Loucy (cell line): ENCODE measurements around the gene C2orf68.

ENCODE experiments used
- H2AFZ ChIP-seq: fragments of 200-600 bp; sonication (generic); 2 replicates; pipeline ENCODE4 v1.6.0; 2016; ENCODE audit warnings: antibody characterized with exemption, mild to moderate bottlenecking, low read length, moderate library complexity
- H3F3A ChIP-seq: fragments of 200-600 bp; 2 replicates; pipeline ENCODE4 v1.6.0; 2016; ENCODE audit warnings: antibody characterized with exemption, low read depth, mild to moderate bottlenecking
- H3K27me3 ChIP-seq: fragments of 200-600 bp; sonication (generic); 2 replicates; pipeline ENCODE4 v1.6.1; 2014; ENCODE audit warnings: low read length, mild to moderate bottlenecking; ENCODE audit not compliant: insufficient read depth, poor library complexity, severe bottlenecking
- H3K36me3 ChIP-seq: fragments of 200-600 bp; sonication (generic); 2 replicates; pipeline ENCODE4 v1.6.1; 2016; ENCODE audit warnings: low read length; ENCODE audit not compliant: insufficient read depth
- H3K4me1 ChIP-seq: fragments of 200-600 bp; sonication (generic); 2 replicates; pipeline ENCODE4 v1.5.1; 2014; ENCODE audit warnings: low read length, mild to moderate bottlenecking; ENCODE audit not compliant: insufficient read depth, poor library complexity, severe bottlenecking
- H3K4me2 ChIP-seq: fragments of 200-600 bp; sonication (generic); 2 replicates; pipeline ENCODE4 v1.6.0; 2014; ENCODE audit warnings: antibody characterized with exemption, low read length, low read depth, mild to moderate bottlenecking; ENCODE audit not compliant: poor library complexity, severe bottlenecking
- H3K4me3 ChIP-seq: fragments of 200-600 bp; sonication (generic); 2 replicates; pipeline ENCODE4 v1.5.1; 2014; ENCODE audit warnings: low read length, mild to moderate bottlenecking, mixed read lengths; ENCODE audit not compliant: poor library complexity, severe bottlenecking
- H3K79me2 ChIP-seq: fragments of 200-600 bp; sonication (generic); 2 replicates; pipeline ENCODE4 v1.6.1; 2014; ENCODE audit warnings: low read length; ENCODE audit not compliant: insufficient read depth
- H3K9ac ChIP-seq: fragments of 200-600 bp; sonication (generic); 2 replicates; pipeline ENCODE4 v1.6.0; 2014; ENCODE audit warnings: mild to moderate bottlenecking, low read depth, low read length, moderate library complexity; ENCODE audit not compliant: poor library complexity, severe bottlenecking
- H3K9me2 ChIP-seq: fragments of 200-600 bp; sonication (generic); replicated peaks from 2 replicates; pipeline ENCODE4 v1.6.1; 2016; ENCODE audit warnings: low read depth, low read length, mixed read lengths
- H3K9me3 ChIP-seq: fragments of 200-600 bp; sonication (generic); 2 replicates; pipeline ENCODE4 v1.6.1; 2014; ENCODE audit warnings: mild to moderate bottlenecking, antibody characterized with exemption, low read length, low read depth; ENCODE audit not compliant: insufficient read depth
- H4K20me1 ChIP-seq: fragments of 200-600 bp; sonication (generic); 2 replicates; pipeline ENCODE4 v1.6.0; 2014; ENCODE audit warnings: antibody characterized with exemption, low read length, mild to moderate bottlenecking; ENCODE audit not compliant: insufficient read depth, poor library complexity, severe bottlenecking
- CTCF ChIP-seq: fragments of 200-600 bp; sonication (generic); conservative IDR thresholded peaks from 2 replicates; pipeline ENCODE4 v1.5.1; 2014; ENCODE audit warnings: mild to moderate bottlenecking, antibody characterized with exemption, low read length
- EZH2phosphoT487 ChIP-seq: fragments of 200-600 bp; IDR thresholded peaks from 2 replicates; pipeline ENCODE4 v1.6.1; 2018; ENCODE audit warnings: antibody characterized with exemption, mild to moderate bottlenecking, moderate library complexity, borderline replicate concordance

Gene C2orf68

DNA sequence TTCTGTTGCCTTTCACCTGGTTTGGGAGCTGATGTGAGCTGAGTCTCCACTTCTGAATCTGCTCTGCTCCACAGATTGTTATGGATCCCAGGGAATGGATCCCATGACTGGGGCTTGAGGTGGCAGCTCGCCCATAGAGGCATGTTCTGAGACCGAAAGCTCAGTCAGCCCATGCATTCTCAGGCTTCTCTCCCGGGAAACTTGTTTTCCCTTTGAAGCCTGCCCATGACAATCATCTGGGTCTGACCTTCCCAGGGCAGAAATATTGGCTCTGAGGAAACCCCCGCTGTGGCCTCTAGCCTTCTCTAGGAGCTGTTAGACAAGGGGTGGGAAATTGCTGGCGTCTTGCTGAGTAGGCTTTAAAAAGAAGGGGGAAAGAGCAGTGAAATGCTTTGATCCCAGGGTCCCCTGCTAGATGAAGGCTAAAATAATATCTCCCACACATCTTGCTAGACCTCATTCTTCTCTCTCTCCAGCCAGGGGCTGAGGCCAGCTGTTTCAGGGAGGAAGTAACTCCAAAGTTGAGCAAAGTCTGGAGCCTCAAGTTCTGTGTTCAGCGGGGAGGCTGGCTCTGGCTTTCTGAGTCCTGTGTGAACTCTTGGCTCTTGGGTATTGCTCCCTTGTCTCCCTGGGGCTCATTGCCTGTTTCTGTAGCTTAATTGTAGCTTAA is 32.5 kb downstream of the C2orf68 start:
- H3K4me3 ChIP-seq = peak overlapping the region; percentile 84
- 0 out of 2 replicates have a peak overlapping the region, but pooled peaks have one; percentile 26 for H2AFZ ChIP-seq
- peak overlapping the region; percentile 84 for H3K9ac ChIP-seq

GRCh38 chr2:85578243-85579180 is 33.4 kb downstream of the C2orf68 start:
- Histone ChIP-seq H3K79me2 (peaks cover 40% of the 10 kb centered on the region), H3K9ac (peak overlapping the region; percentile 84), H3K4me3 (peak overlapping the region; percentile 84), H3K27me3 (no peaks in the 10 kb centered on the region), H4K20me1 (no peaks in the 10 kb centered on the region), H3K36me3 (no peaks in the 10 kb centered on the region), H3K4me2 (peak overlapping the region; percentile 85), H3K4me1 (peaks cover 24% of the 10 kb centered on the region), H3F3A (no peaks in the 10 kb centered on the region), H3K9me2 (no peaks in the 10 kb centered on the region), H2AFZ (peak overlapping the region; percentile 72), H3K9me3 (no peaks in the 10 kb centered on the region)
- TF ChIP-seq EZH2phosphoT487 (no peak), CTCF (no peak)

More for the DNA sequence above, 32.5 kb downstream of the C2orf68 start:
- H3K9me3 ChIP-seq = no peaks in the 10 kb centered on the region
- no peak for TF ChIP-seq CTCF
- TF ChIP-seq EZH2phosphoT487 = no peak
- no peaks in the 10 kb centered on the region for H4K20me1 ChIP-seq
- no peaks in the 10 kb centered on the region for H3F3A ChIP-seq
- peaks cover 40% of the 10 kb centered on the region for H3K79me2 ChIP-seq
- H3K4me1 ChIP-seq = peaks cover 30% of the 10 kb centered on the region
- H3K36me3 ChIP-seq = no peaks in the 10 kb centered on the region
- no peaks in the 10 kb centered on the region for H3K9me2 ChIP-seq
- H3K27me3 ChIP-seq = no peaks in the 10 kb centered on the region
- H3K4me2 ChIP-seq = peak overlapping the region; percentile 85

DNA sequence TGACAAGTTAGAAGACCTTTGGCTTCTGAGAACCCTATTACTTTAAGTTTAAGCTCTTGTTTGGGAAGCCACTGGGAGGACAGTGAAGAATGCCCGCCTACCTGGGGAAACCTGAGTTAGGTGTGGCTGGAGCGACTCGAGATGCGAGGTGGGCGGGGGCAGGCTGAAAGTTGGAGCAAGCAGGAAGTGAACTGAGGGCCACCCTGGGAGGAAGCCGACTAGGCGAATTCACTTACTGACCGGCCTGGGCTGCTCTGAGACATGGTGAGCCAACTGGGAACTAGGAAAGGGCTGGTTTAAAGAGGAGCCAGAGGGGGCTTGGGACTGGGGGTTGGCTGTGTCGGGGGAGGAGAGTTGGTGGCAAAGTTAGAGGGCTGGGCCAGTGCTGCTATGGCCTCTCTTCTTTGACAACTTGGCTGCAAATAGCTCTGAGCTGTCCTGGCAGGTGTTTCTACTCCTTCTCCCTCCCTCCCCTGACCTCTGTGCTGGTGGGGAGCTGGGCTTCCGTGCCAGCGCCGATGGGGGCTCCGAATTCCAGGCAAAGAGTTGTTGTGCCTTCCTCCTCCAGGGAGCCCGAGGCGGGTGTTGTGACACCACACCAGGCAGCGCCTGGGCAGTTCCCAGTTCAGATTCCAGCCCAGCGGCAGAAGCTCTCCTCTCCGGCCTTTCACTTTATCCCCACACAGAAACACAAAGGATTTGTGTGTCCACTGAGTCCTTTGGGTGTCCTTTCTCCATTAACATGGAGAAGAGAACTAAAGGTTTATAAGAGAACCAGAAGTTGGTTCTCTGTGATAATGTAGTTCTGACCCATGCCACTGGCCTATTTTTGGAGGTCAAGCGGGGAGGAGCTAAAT is 34.3 kb downstream of the C2orf68 start, which contains the start of gene VAMP8:
VAMP8 (plus strand) TSS at position 201 of the 857 bp plus-strand sequence; CDS start at position 262, 61 bp downstream.
- Histone ChIP-seq H3K4me1 (peaks cover 24% of the 10 kb centered on the region), H3K4me2 (peak within 1 kb of the TSS; percentile 85), H3K79me2 (peaks cover 40% of the 10 kb centered on the region), H3K9ac (peak within 1 kb of the TSS; percentile 84), H3K9me2 (no peaks in the 10 kb centered on the region), H3K4me3 (peak within 1 kb of the TSS; percentile 84), H3K9me3 (no peaks in the 10 kb centered on the region), H3F3A (no peaks in the 10 kb centered on the region), H4K20me1 (no peaks in the 10 kb centered on the region), H3K27me3 (no peaks in the 10 kb centered on the region), H2AFZ (peak within 1 kb of the TSS; percentile 72), H3K36me3 (no peaks in the 10 kb centered on the region)
- TF ChIP-seq CTCF (no peak), EZH2phosphoT487 (no peak)
